ENCODE data around the gene CXCR2. TPM values are rescaled to one million over a fixed set of nuclear protein-coding genes. Genes with fewer than 3 reads are reported as not detected.

Gene CXCR2
- total RNA-seq, 4 donors from 2014 or later = 0.07 to 0.91 TPM; not detected in 2

DNA sequence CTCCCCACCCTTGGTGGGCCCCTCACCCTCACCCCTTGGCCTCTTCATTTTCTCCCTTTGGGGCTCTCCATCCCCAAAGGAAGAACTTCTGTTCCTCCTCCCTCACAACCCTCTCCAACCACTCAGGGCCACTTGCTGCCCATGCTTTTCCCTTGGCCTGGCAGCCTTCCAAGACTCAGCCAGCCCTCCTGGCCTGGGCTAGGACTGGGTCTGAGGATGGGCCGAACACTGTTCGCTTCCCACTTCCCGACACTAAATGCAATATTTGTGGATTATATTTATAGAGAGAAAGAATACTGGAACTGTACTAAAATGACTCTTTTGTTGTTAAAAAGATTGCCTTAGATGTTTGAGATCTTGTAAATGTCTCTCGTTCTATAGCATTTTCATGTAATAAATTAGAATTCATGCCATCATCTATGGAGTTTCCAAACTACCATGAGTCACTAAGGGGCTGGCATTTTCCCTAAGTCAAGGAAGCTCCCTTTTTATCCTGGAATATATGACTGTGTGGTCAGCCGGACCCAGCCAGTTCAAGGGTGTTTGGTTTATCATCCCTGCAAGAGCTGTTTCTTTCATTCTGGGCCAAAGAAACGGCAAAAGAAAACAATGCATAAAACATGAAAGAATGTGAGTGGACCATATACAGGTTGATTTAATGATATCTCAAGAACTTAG is 3.8 kb downstream of the CXCR2 start:
- intact Hi-C loops (cut with DNase I; ENCODE audit: low total_unique reads) = no loop called here
- no peaks in the 10 kb centered on the region for H3K4me1 ChIP-seq
- H3K27me3 ChIP-seq = no peaks in the 10 kb centered on the region
- H3K4me3 ChIP-seq = no peak overlapping the region
- no peaks in the 10 kb centered on the region for H3K9me3 ChIP-seq
- no peak for DNase-seq
- H3K27ac ChIP-seq = no peak overlapping the region
- no peaks in the 10 kb centered on the region for H3K36me3 ChIP-seq
- TF ChIP-seq POLR2A (IDR thresholded peaks at IDR 0.05) = no peak

- Histone ChIP-seq H3K4me1 (no peaks in the 10 kb centered on the region), H3K27me3 (no peaks in the 10 kb centered on the region), H3K9me3 (no peaks in the 10 kb centered on the region), H3K27ac (no peak overlapping the region), H3K36me3 (no peaks in the 10 kb centered on the region), H3K4me3 (no peak overlapping the region)
- intact Hi-C loops (cut with DNase I; ENCODE audit: low total_unique reads) = no loop called here
- DNase-seq = no peak
- TF ChIP-seq POLR2A (IDR thresholded peaks at IDR 0.05) (no peak), CTCF (IDR thresholded peaks at IDR 0.05) (no peak)
These were observed 4.5 kb downstream of the CXCR2 start for GRCh38 chr2:218130377-218130776.

GRCh38 chr2:218130822-218131221 is 5.0 kb downstream of the CXCR2 start:
- Histone ChIP-seq H3K4me1 (no peaks in the 10 kb centered on the region), H3K4me3 (no peak overlapping the region), H3K9me3 (no peaks in the 10 kb centered on the region), H3K27ac (no peak overlapping the region), H3K36me3 (no peaks in the 10 kb centered on the region), H3K27me3 (no peaks in the 10 kb centered on the region)
- TF ChIP-seq CTCF (IDR thresholded peaks at IDR 0.05) = no peak
- TF ChIP-seq POLR2A (IDR thresholded peaks at IDR 0.05) = no peak
- no peak for DNase-seq
- intact Hi-C loops (cut with DNase I; ENCODE audit: low total_unique reads) = no loop called here

DNA sequence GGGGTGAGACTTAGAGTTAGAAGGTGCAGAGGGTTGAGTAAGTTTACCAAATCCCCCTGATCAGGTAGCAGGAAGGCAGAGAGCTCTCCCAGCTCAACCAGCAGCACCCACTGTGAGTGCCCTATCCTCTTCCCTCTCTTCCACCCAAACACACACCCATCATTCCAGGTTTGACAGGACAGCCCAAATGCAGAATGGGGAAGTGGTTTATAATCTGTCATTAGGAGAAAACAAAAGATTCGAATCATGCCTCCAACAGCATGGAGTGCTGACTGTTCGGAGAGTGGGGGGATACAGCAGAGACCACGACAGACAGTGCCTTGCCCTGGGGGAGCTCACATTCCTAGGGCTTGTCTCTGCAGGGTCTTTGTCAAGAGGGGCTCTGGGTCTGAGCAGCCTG is 11.7 kb downstream of the CXCR2 start:
- no peaks in the 10 kb centered on the region for H3K36me3 ChIP-seq
- H3K27ac ChIP-seq = no peak overlapping the region
- TF ChIP-seq POLR2A (IDR thresholded peaks at IDR 0.05) (no peak), CTCF (IDR thresholded peaks at IDR 0.05) (no peak)
- no peak for DNase-seq
- no peaks in the 10 kb centered on the region for H3K4me1 ChIP-seq
- no peak overlapping the region for H3K4me3 ChIP-seq
- intact Hi-C loops (cut with DNase I; ENCODE audit: low total_unique reads) = no loop called here
- H3K9me3 ChIP-seq = no peaks in the 10 kb centered on the region
- no peaks in the 10 kb centered on the region for H3K27me3 ChIP-seq

GRCh38 chr2:218138047-218138446 is 12.2 kb downstream of the CXCR2 start:
- intact Hi-C loops (cut with DNase I; ENCODE audit: low total_unique reads) = no loop called here
- TF ChIP-seq POLR2A (IDR thresholded peaks at IDR 0.05) (no peak), CTCF (IDR thresholded peaks at IDR 0.05) (no peak)
- Histone ChIP-seq H3K9me3 (no peaks in the 10 kb centered on the region), H3K36me3 (no peaks in the 10 kb centered on the region), H3K27ac (no peak overlapping the region), H3K4me1 (no peaks in the 10 kb centered on the region), H3K4me3 (no peak overlapping the region), H3K27me3 (no peaks in the 10 kb centered on the region)
- no peak for DNase-seq

GRCh38 chr2:218145124-218145523 is 19.3 kb downstream of the CXCR2 start:
- no peak for DNase-seq
- Histone ChIP-seq H3K27me3 (no peaks in the 10 kb centered on the region), H3K36me3 (no peaks in the 10 kb centered on the region), H3K9me3 (no peaks in the 10 kb centered on the region), H3K4me1 (no peaks in the 10 kb centered on the region), H3K27ac (no peak overlapping the region), H3K4me3 (no peak overlapping the region)
- no peak for TF ChIP-seq POLR2A (IDR thresholded peaks at IDR 0.05)
- no peak for TF ChIP-seq CTCF (IDR thresholded peaks at IDR 0.05)
- intact Hi-C loops (cut with DNase I; ENCODE audit: low total_unique reads) = no loop called here

Measured in uterus (tissue), 4 donors.